A204.1 (cell line): ENCODE results near the gene TMEM250.

Source experiments
- FAIRE-seq: peaks from 2 replicates; lab custom pipeline; 2012; peaks lifted over from hg19 to GRCh38; lab: Jason Lieb, UNC

The TMEM250 gene

GRCh38 chr9:136147038-136147889 lies 28.6 kb upstream of the TMEM250 start:
- no peak for FAIRE-seq

GRCh38 chr9:136146126-136147037 lies 27.7 kb upstream of the TMEM250 start:
- no peak for FAIRE-seq

- no peak for FAIRE-seq
These were observed 26.9 kb upstream of the TMEM250 start for GRCh38 chr9:136145580-136145979.

GRCh38 chr9:136144450-136144849 lies 25.8 kb upstream of the TMEM250 start:
- FAIRE-seq = no peak

DNA sequence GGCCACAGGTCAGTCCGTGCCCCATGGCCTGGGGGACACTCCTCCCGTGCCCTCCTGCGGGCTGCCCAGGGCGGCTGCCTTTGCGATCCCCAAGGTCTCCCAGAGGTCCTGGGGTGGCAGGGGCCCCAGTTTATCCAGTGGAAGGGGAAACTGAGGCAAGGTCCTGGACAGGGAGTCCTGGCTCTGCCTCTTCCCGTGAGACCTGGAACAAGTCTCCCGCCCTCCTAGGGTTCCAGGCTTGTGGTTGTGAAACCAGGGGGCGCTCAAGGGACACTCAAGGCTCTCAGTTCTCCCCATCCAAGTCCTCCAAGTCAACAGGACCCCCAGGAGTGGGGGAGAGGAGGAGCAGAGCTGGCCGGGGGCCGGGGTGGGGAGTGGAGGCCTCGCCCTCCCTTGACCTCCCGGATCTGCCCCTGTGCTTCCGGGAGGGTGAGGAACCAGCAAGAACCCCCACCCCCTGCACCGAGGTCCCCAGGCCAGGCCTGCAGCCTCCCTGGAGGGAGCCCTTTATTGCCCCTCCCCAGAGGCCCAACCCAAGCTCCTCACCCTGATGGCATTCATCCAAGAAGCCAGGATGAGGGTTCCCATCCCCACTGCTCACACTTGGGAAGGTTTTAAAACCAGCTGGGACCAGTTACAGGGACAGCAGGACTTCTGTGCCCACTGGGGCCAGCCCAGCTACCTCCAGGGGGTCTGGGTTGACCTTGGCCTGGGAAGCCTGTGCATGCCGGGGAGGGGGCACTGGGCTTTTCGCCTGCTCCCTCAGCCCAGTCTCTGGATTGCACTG lies 24.7 kb upstream of the TMEM250 start:
- FAIRE-seq = no peak

DNA sequence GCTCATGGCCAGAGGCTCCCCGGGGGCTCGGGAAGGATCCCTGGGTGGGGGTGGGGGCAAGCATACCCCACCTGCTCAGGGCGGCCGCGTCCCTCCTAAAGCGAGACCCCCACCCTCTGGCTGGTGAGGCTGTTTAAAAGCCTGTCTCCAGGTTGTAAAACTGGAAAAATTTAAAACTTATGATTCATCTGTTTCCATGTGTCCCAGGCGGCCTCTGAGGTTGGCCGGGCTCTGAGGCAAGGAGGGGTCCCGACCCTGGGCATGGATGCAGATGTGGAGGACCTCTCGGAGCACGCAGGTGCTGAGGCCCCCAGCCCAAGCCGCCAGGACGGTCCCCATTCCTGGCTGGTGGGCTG lies 24.2 kb upstream of the TMEM250 start:
- FAIRE-seq = no peak

DNA sequence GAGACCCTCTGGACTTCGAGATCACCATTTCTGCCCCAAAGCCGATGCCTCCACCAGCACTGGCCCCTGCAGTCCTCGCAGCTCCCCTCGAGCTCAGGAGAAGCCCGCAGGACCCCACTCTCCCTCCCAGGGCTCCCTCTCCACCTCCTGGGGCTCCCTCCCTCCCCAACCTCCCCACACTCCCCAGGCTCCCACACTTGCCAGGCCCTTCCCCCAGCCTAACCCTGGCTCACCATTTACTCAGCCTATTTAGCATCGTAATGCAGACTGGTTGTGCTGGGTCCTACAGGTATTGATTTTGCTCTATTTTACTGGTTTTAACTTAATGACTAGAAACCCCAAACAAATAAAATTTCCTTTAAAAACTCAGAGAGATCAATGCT lies 23.7 kb upstream of the TMEM250 start:
- FAIRE-seq = no peak

GRCh38 chr9:136141682-136142413 lies 23.2 kb upstream of the TMEM250 start:
- no peak for FAIRE-seq

DNA sequence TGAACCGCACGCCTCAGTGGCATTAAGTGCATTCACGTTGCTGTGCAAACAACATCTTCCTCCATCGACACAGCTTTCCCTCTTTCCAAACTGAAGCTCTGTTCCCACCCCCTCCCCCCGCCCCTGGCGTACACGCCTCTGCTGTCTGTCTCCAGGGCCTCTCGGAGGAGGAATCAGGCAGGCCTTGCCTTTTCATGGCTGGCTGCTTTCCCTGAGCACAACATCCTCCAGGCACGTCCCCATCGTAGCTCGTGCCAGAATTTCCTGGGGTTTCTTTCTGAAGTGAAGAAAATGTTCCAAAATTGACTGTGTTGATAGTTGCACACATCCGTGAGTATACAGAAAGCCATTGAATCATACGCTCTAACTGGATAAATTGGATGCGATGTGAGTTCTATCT lies 22.3 kb upstream of the TMEM250 start:
- FAIRE-seq = no peak

DNA sequence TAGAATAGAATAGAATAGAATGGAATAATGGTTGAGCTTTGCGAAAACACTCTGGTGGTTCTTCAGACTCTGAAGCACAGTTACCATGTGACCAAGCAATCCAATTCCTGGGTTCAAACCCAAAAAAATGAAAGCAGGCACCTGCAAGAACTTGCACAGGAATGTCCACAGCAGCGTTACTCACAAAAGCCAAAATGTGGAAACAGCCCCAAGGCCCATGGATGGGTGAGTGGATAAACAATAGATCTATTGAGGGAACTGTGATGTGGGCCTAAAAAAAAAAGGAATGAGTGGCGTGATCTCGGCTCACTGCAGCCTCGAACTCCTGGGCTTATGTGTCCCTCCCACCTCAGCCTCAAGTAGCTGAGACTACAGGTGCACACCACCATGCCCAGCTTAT lies 21.4 kb upstream of the TMEM250 start:
- no peak for FAIRE-seq

DNA sequence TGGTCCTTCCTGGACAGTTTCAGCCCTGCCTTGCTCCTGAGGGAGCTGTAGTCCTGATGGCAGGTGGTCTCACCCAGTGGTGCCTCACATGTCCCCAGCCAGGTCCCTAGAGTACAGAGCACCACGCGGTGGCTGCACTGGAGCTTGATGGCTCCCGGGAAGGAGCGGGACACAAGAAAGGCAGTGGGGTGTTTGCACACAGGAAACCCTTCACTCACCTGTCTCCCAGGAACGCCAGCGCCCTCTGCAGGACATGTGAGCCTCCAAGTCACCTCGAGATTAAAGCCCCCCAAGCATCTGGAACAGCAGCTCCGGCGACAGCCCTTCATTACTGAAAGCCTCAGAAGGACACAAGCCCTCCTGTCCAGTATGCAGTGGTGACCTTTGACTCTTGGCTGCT lies 19.9 kb upstream of the TMEM250 start:
- FAIRE-seq = no peak

DNA sequence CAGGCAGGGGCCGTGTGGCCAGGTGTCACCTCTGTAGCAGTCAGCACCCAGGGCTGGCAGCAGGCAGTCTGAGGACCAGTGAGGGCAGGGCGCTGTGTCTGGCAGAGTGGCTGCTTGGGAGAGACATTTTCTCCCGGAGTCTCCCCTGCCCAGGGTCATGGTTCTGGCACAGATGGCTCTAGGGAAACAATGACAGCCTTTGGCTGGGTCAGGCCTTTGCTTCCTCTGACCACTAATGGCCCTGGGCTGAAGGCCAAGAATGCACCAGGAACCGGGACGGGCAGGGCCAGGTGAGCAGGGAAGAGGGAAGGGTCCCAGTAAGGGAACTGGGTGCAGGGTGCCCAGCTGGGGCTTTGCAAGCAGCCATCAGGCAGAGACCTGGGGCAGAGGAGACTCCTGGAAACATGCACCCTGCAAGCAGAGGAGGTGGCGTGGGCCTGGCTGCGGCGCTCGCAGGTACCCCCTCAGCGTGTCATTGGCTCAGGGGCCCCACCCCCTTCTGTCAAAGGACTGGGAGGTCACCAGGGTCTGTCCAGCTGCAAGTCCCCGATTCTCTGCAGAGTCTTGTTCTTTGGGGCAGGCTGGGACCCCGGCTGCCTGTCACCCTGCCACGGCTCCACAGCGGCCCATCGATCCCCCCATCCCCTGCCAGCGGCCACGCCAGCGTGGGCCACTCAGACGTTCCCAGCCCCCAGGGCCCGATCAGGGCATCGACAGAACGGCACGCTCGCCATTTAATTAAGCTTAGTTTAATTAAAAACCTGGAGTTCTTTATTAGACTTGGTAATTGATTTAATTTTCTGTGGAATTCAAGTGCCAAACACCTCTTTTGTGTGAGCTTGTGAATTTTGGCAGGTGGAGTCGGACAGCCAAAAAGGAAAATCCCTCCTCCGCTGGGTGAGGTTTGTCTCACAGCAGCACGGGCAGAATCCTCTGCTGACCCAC lies 18.9 kb upstream of the TMEM250 start:
- FAIRE-seq = no peak

- FAIRE-seq = no peak
These were observed 17.7 kb upstream of the TMEM250 start for GRCh38 chr9:136136127-136136925.

GRCh38 chr9:136135326-136136126 lies 16.9 kb upstream of the TMEM250 start:
- no peak for FAIRE-seq

- no peak for FAIRE-seq
These were observed 15.3 kb upstream of the TMEM250 start for GRCh38 chr9:136133959-136134484.

DNA sequence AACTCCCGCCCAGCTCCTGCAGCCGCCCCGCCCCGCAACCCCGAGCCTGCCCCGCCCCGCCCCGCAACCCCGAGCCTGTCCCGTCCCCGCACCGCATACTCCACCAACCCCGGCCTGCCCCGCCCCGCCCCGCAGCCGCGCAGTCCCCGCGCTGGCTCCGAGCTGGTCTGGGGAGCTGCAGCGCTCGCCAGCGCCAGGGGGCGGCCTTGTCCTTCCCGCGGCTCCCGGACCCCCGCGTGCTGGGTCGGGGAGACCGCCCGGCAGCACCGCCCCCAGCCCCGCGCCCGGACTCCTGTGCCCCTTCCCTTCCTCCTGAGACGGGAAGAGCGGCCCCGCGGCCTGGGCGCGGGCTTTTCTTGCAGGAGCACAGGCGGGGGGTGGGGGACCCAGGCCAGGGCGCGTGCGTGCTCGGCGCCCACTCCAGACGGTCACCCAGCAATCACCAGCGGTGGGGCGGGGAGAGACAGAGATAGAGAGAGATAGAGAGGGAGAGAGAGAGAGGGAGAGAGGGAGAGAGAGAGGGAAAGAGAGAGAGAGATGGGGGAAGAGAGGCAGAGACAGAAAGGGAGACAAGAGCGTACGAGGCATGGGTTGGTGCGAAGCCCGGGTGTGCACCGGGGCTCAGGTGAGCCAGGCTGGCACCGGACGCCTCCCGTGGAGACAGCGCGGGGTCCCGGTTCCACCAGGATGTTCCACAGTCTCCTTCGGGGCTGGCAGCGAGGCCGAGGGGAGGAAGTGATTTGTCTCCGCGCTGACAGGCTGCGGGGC lies 14.7 kb upstream of the TMEM250 start:
- FAIRE-seq = no peak

DNA sequence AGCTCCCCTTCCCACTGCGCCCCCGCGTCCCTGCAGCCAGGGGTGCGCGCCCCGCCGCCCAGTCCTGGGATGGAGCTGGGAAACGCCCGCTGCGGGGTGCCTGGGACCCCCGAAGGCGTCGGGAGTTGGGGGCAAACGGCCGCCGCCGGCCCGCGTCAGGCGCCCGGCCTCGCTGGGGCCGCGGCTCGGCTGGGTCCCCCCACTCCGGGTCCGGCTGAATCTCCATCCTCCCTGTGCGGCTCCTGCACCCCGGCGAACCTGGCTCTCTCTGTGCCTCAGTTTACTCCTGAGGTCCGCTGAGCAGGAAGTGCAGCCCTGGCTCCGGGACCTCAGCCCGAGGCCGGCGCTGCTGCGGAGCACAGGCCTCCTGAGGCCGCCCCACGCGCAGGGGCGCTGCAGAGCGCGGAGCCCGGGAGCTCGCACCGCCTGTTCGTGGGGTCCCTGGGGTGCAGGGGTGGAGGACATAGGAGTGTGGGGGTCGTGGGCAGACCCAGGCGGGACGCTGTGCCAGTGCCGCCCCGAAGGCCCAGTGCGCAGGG lies 13.9 kb upstream of the TMEM250 start:
- no peak for FAIRE-seq
